K562 (cell line): ENCODE results near the gene EMC6. TPM values are rescaled to one million over a fixed set of nuclear protein-coding genes. Genes with fewer than 3 reads are reported as not detected.

Source experiments
- TCF7 ChIP-seq: sonication (generic); IDR thresholded peaks from 2 replicates; pipeline ENCODE4 v1.6.1; 2016; ENCODE audit warnings: antibody characterized with exemption, borderline replicate concordance
- ZNF224 ChIP-seq: sonication (generic); formaldehyde crosslinking; IDR thresholded peaks from 2 replicates; pipeline ENCODE4 v1.8.0; 2022; ENCODE audit warnings: mild to moderate bottlenecking, missing genetic modification reagents
- polyA plus RNA-seq, 8 experiments: library from polyadenylated mRNA; depleted of rRNA in 4 of 8; stranded (reverse) in 5 of 8; unstranded in 3 of 8; fragments of >200 nt; fragmentation: Nextera tagmentation in 2 of 8; fragmentation: Illumina TruSeq in 1 of 8; extraction: Ambion mirVana in 2 of 8; extraction: Trizol in 1 of 8; gene quantifications; 2 replicates each; pipeline versions ENCODE4 v1.2.1 to v1.2.3, GENCODE V29; 2011 to 2014; ENCODE audit warnings: inconsistent platforms in 1 of 8, missing spikeins in 1 of 8
- total RNA-seq, 7 experiments: library from RNA; depleted of rRNA in 6 of 7; stranded (reverse); fragments of >200 nt in 6 of 7; fragmentation: Illumina TruSeq in 2 of 7; extraction: Trizol in 2 of 7; gene quantifications; 2 replicates each; pipeline versions ENCODE4 v1.2.1 to v1.2.3, GENCODE V29; 2011 to 2021; ENCODE audit warnings: low replicate concordance in 1 of 7
- TF ChIP-seq, protein P1 (sequence below), 2 experiments: fragments of 450-650 bp in 1 of 2; sonication (generic) in 1 of 2; formaldehyde crosslinking in 1 of 2; IDR thresholded peaks; 2 replicates each; pipeline versions ENCODE4 v1.7.1 to v1.9.0; 2016 to 2022; ENCODE audit warnings: inconsistent platforms in 1 of 2, mild to moderate bottlenecking in 1 of 2, missing genetic modification reagents in 1 of 2
- TF ChIP-seq, protein P2 (sequence below): sonication (generic); formaldehyde crosslinking; IDR thresholded peaks from 2 replicates; pipeline ENCODE4 v1.8.1; 2022; ENCODE audit warnings: missing genetic modification reagents

EMC6 gene
- total and polyA plus RNA-seq, 9 of the 15 experiments (the other 6 are each of a cell fraction or from before 2014, with no cell fraction given) = 2.9 to 136 (median 24.9) TPM

DNA sequence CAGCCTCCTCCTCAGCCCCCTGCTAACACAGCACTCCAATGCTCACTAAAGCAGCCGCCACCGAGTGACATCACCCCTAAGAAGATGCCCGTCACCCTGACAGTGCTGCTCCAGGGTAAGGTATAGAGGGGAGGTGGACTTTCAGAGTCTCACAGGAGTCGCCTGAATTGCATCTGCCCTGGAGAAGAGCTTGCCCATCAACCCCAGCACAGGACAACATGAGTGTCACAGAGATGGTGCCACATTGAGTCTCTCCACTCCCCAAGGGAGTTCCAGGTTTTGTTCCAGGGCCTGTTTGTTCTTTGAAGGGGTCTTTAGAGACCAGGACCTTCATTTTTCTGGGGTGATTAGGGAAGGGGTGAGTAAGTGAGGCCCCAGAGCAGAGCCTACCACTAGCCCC lies 29.5 kb downstream of the EMC6 start (continued):
- TF ChIP-seq, protein P1, sequence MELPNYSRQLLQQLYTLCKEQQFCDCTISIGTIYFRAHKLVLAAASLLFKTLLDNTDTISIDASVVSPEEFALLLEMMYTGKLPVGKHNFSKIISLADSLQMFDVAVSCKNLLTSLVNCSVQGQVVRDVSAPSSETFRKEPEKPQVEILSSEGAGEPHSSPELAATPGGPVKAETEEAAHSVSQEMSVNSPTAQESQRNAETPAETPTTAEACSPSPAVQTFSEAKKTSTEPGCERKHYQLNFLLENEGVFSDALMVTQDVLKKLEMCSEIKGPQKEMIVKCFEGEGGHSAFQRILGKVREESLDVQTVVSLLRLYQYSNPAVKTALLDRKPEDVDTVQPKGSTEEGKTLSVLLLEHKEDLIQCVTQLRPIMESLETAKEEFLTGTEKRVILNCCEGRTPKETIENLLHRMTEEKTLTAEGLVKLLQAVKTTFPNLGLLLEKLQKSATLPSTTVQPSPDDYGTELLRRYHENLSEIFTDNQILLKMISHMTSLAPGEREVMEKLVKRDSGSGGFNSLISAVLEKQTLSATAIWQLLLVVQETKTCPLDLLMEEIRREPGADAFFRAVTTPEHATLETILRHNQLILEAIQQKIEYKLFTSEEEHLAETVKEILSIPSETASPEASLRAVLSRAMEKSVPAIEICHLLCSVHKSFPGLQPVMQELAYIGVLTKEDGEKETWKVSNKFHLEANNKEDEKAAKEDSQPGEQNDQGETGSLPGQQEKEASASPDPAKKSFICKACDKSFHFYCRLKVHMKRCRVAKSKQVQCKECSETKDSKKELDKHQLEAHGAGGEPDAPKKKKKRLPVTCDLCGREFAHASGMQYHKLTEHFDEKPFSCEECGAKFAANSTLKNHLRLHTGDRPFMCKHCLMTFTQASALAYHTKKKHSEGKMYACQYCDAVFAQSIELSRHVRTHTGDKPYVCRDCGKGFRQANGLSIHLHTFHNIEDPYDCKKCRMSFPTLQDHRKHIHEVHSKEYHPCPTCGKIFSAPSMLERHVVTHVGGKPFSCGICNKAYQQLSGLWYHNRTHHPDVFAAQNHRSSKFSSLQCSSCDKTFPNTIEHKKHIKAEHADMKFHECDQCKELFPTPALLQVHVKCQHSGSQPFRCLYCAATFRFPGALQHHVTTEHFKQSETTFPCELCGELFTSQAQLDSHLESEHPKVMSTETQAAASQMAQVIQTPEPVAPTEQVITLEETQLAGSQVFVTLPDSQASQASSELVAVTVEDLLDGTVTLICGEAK (IDR thresholded peaks at IDR 0.05) = no peak
- TF ChIP-seq, protein P1 (CRISPR knock-in tag; IDR thresholded peaks at IDR 0.05) = no peak
- TF ChIP-seq, protein P2, sequence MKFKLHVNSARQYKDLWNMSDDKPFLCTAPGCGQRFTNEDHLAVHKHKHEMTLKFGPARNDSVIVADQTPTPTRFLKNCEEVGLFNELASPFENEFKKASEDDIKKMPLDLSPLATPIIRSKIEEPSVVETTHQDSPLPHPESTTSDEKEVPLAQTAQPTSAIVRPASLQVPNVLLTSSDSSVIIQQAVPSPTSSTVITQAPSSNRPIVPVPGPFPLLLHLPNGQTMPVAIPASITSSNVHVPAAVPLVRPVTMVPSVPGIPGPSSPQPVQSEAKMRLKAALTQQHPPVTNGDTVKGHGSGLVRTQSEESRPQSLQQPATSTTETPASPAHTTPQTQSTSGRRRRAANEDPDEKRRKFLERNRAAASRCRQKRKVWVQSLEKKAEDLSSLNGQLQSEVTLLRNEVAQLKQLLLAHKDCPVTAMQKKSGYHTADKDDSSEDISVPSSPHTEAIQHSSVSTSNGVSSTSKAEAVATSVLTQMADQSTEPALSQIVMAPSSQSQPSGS (CRISPR knock-in tag) = no peak
- TF ChIP-seq TCF7 = no peak
- no peak for TF ChIP-seq ZNF224 (CRISPR knock-in tag)
